Mammary epithelial cell (primary cell): ENCODE measurements around the gene ITGA11.

Experiments
- EZH2 ChIP-seq: IDR thresholded peaks from 2 replicates; pipeline ENCODE4 v1.6.1; 2012; ENCODE audit warnings: low read length, inconsistent platforms, borderline replicate concordance
- TF ChIP-seq, protein P1 (sequence below), 2 donors: IDR thresholded peaks in 1 of 2; conservative IDR thresholded peaks in 1 of 2; 2 replicates each; pipeline ENCODE4 v1.5.1; 2011 to 2012; ENCODE audit warnings: inconsistent platforms in 2 of 2, low read length in 2 of 2, mild to moderate bottlenecking in 2 of 2, control low read depth in 1 of 2, low read depth in 1 of 2; ENCODE audit not compliant: insufficient read depth in 1 of 2; ENCODE audit errors: extremely low read depth in 1 of 2

DNA sequence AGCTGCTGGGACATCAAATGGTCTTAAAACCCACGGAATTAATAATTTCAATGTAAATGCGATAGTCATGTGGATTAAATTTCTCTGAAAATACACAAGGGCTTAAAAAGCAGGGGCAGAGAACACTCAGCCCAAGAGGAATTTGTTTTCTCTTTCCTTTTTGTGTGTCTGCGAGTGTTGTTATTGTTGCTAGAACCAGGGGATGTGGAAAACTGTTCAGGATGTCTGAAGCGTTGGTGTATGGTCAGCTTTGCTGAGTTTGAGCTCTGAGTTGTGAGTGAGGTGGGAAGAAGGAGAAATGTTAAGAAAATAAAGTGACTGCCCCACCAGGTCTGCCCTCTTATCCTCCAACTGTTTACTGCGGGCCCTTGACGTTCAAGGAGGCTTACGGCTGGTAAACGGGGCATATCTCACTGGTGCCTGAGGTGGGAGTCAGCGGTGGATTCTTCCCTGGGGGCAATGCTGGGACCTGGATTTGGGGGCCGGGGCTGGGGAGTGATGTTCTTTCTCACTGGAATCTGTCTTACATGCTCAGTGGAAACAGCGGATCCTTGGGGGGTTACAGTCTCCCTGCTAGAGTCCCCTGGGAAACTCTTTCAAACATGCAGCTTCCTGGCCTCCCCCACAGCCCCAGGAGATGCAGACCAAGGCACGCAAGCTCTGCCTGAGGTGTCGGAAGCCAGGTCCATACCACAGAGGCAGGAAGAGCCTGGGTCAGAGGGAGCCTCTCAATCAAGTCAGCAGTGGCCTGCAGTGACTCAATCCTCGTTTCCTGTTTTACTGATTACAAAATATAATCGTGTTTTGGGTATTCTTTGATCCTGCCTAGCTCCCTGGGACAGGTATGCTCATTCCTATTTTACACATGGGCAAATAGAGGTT, 41.8 kb downstream of the ITGA11 start:
- TF ChIP-seq, protein P1, sequence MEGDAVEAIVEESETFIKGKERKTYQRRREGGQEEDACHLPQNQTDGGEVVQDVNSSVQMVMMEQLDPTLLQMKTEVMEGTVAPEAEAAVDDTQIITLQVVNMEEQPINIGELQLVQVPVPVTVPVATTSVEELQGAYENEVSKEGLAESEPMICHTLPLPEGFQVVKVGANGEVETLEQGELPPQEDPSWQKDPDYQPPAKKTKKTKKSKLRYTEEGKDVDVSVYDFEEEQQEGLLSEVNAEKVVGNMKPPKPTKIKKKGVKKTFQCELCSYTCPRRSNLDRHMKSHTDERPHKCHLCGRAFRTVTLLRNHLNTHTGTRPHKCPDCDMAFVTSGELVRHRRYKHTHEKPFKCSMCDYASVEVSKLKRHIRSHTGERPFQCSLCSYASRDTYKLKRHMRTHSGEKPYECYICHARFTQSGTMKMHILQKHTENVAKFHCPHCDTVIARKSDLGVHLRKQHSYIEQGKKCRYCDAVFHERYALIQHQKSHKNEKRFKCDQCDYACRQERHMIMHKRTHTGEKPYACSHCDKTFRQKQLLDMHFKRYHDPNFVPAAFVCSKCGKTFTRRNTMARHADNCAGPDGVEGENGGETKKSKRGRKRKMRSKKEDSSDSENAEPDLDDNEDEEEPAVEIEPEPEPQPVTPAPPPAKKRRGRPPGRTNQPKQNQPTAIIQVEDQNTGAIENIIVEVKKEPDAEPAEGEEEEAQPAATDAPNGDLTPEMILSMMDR (conservative IDR thresholded peaks at IDR 0.05 in 1 of 2, IDR thresholded peaks at IDR 0.05 in 1 of 2; ENCODE audit: extremely low read depth in 1 of 2, insufficient read depth in 1 of 2, low read depth in 1 of 2, low read length in 2 of 2): no peak
- TF ChIP-seq EZH2: no peak
